ENCODE results near the gene PTER.

GRCh38 chr10:16536155-16536554 is 99.3 kb downstream of the PTER start:
- no peak for TF ChIP-seq POLR2AphosphoS5 (IDR thresholded peaks at IDR 0.05; ENCODE audit: borderline replicate concordance, low read depth, low read length)
- no peak for TF ChIP-seq EZH2 (IDR thresholded peaks at IDR 0.05)
- no peak for TF ChIP-seq FOXP2 (optimal IDR thresholded peaks at IDR 0.05; ENCODE audit: control extremely low read depth, extremely low read length, insufficient read depth)
